ENCODE results near the gene MXD1.

- TF ChIP-seq FOS (IDR thresholded peaks at IDR 0.05; ENCODE audit: low read depth, low read length): no peak
- no peak for TF ChIP-seq CEBPB (IDR thresholded peaks at IDR 0.05; ENCODE audit: low read depth, low read length)
- TF ChIP-seq CTCF (conservative IDR thresholded peaks at IDR 0.05; ENCODE audit: low read depth, low read length): no peak
- TF ChIP-seq POLR2A (IDR thresholded peaks at IDR 0.05; ENCODE audit: low read depth, low read length): no peak
- TF ChIP-seq USF2 (IDR thresholded peaks at IDR 0.05; ENCODE audit: low read depth, low read length): no peak
- no peak for TF ChIP-seq RFX5 (IDR thresholded peaks at IDR 0.05; ENCODE audit: low read depth, low read length)
- no peak for TF ChIP-seq RCOR1 (IDR thresholded peaks at IDR 0.05; ENCODE audit: insufficient replicate concordance, low read length)
Measured at GRCh38 chr2:69977186-69977585, 62.3 kb downstream of the MXD1 start.
